CD4-positive, alpha-beta T cell treated with Interleukin-15 for 1 hour (primary cell): ENCODE measurements around the gene MPND.
A peak's percentile ranks its signal among the peaks of the same experiment; 100 is the strongest.

Source experiments
- DNase-seq: peaks from one replicate; pipeline ENCODE4 v3.0.0-alpha.2; 2020

Gene MPND

GRCh38 chr19:4343370-4344307, at the start of gene MPND:
Gene MPND (plus strand): TSS chr19:4343562. CDS start chr19:4343594, 32 bp downstream.
- peak; percentile 86 for DNase-seq

GRCh38 chr19:4294389-4294788, 49.0 kb upstream of the MPND start:
- DNase-seq = no peak

- no peak for DNase-seq
Measured at GRCh38 chr19:4295972-4296771, 47.2 kb upstream of the MPND start.

GRCh38 chr19:4297901-4298809, 45.2 kb upstream of the MPND start:
- DNase-seq = no peak

- no peak for DNase-seq
Measured at GRCh38 chr19:4298810-4299550, 44.4 kb upstream of the MPND start.

GRCh38 chr19:4300589-4300988, 42.8 kb upstream of the MPND start:
- DNase-seq = no peak

- DNase-seq = no peak
Measured at GRCh38 chr19:4301590-4302242, 41.6 kb upstream of the MPND start.

GRCh38 chr19:4302243-4302640, 41.1 kb upstream of the MPND start, which contains the start of gene TMIGD2:
Gene TMIGD2 (minus strand): TSS chr19:4302389. CDS start chr19:4302385, 4 bp downstream.
- DNase-seq = no peak

GRCh38 chr19:4303819-4304537, 39.4 kb upstream of the MPND start:
- DNase-seq = peak; percentile 23

GRCh38 chr19:4304538-4305256, 38.7 kb upstream of the MPND start, which contains the start of gene FSD1:
Gene FSD1 (plus strand): TSS chr19:4304598. CDS start chr19:4304747, 149 bp downstream.
- peak; percentile 63 for DNase-seq

GRCh38 chr19:4305257-4305612, 38.1 kb upstream of the MPND start:
- no peak for DNase-seq

GRCh38 chr19:4305659-4306058, 37.7 kb upstream of the MPND start:
- DNase-seq = no peak

GRCh38 chr19:4310247-4311121, 32.9 kb upstream of the MPND start:
- no peak for DNase-seq

- no peak for DNase-seq
Measured at GRCh38 chr19:4313847-4314490, 29.4 kb upstream of the MPND start.

- no peak for DNase-seq
Measured at GRCh38 chr19:4316956-4317355, 26.4 kb upstream of the MPND start.

GRCh38 chr19:4318460-4318859, 24.9 kb upstream of the MPND start:
- no peak for DNase-seq

GRCh38 chr19:4319067-4319718, 24.2 kb upstream of the MPND start:
- no peak for DNase-seq

GRCh38 chr19:4320419-4320818, 22.9 kb upstream of the MPND start:
- no peak for DNase-seq
